Measurements from ENCODE around the gene FTO. TPM values are rescaled to one million over a fixed set of nuclear protein-coding genes. Genes with fewer than 3 reads are reported as not detected.

Gene FTO
- total and polyA plus RNA-seq, 2 of the 13 experiments (the other 11 are each of a cell fraction or from before 2014, with no cell fraction given), result 41.6 to 55.8 TPM

DNA sequence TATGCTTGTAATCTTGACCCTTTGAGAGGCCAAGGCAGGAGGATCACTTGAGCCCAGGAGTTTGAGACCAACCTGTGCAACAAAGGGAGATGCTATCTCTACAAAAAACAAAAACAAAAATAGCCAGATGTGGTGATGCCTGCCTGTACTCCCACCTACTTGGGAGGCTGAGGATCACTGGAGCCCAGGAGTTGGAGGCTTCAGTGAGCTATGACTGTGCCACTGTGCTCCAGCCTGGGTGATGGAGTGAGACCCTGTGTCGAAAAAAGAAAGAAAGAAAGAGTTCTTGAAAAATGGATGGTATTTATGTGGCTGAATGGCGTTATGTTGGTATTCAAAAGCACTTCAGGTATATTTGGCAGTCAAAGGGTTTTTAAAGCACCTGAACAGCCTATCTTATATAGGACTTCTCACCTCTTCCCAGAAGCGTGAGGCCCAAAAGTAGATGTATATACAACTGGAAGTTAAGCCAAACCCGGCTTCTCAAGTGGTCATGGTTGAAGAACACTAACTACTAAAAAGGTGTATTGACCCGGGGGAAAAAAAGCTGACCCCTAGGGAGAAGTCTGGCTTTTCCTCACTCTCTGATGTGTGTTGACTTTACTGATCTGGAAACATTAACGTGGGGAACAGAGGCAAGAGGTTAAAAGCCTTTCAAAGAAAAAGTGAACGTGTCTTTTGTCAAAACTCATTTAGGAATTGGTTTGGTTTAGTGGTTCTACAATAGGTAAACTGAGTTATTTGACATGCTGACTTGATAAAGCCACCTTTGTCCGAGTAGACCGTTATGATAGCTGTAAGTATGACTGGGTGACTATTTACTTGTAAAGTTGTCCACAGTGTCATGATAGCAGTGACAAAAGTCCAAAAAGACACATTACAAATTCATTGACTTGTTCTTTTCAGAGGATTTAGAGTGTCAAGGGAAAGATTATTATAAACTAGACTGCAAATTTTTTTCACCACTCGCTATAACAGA, 399.2 kb downstream of the FTO start (continued):
- TF ChIP-seq DMAP1 (CRISPR knock-in tag; IDR thresholded peaks at IDR 0.05) (no peak), ZNF75D (CRISPR knock-in tag; IDR thresholded peaks at IDR 0.05; ENCODE audit: borderline replicate concordance) (no peak), ZNF121 (CRISPR knock-in tag; IDR thresholded peaks at IDR 0.05) (no peak), RFX5 (IDR thresholded peaks at IDR 0.05; ENCODE audit: low read depth, low read length) (no peak), SP5 (CRISPR knock-in tag; IDR thresholded peaks at IDR 0.05; ENCODE audit: borderline replicate concordance, low read depth) (peak; percentile 56), ARNTL (CRISPR knock-in tag; IDR thresholded peaks at IDR 0.05) (no peak), ZNF652 (CRISPR knock-in tag; IDR thresholded peaks at IDR 0.05; ENCODE audit: borderline replicate concordance, low read depth) (peak; percentile 45; the same call in 1 of the 2 replicates), ZNF207 (IDR thresholded peaks at IDR 0.05; ENCODE audit: borderline replicate concordance) (no peak), ZFP90 (CRISPR knock-in tag; IDR thresholded peaks at IDR 0.05; ENCODE audit: borderline replicate concordance) (peak; percentile 46; the same call in 1 of the 2 replicates), ZNF225 (CRISPR knock-in tag; IDR thresholded peaks at IDR 0.05) (no peak), BRD4 (CRISPR knock-in tag; IDR thresholded peaks at IDR 0.05) (peak; percentile 70), ZNF749 (CRISPR knock-in tag; IDR thresholded peaks at IDR 0.05; ENCODE audit: borderline replicate concordance) (no peak), MYNN (CRISPR knock-in tag; IDR thresholded peaks at IDR 0.05; ENCODE audit: low read depth) (no peak), ZNF382 (CRISPR knock-in tag; IDR thresholded peaks at IDR 0.05; ENCODE audit: borderline replicate concordance) (no peak), PHF8 (CRISPR knock-in tag; IDR thresholded peaks at IDR 0.05) (no peak), ISX (CRISPR knock-in tag; conservative IDR thresholded peaks at IDR 0.05) (no peak), ZNF205 (CRISPR knock-in tag; IDR thresholded peaks at IDR 0.05) (peak; percentile 84)
- TF ChIP-seq, protein P1, sequence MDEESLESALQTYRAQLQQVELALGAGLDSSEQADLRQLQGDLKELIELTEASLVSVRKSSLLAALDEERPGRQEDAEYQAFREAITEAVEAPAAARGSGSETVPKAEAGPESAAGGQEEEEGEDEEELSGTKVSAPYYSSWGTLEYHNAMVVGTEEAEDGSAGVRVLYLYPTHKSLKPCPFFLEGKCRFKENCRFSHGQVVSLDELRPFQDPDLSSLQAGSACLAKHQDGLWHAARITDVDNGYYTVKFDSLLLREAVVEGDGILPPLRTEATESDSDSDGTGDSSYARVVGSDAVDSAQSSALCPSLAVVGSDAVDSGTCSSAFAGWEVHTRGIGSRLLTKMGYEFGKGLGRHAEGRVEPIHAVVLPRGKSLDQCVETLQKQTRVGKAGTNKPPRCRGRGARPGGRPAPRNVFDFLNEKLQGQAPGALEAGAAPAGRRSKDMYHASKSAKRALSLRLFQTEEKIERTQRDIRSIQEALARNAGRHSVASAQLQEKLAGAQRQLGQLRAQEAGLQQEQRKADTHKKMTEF (CRISPR knock-in tag; IDR thresholded peaks at IDR 0.05), result peak; percentile 79; the same call in 1 of the 2 replicates
- TF ChIP-seq, protein P2, sequence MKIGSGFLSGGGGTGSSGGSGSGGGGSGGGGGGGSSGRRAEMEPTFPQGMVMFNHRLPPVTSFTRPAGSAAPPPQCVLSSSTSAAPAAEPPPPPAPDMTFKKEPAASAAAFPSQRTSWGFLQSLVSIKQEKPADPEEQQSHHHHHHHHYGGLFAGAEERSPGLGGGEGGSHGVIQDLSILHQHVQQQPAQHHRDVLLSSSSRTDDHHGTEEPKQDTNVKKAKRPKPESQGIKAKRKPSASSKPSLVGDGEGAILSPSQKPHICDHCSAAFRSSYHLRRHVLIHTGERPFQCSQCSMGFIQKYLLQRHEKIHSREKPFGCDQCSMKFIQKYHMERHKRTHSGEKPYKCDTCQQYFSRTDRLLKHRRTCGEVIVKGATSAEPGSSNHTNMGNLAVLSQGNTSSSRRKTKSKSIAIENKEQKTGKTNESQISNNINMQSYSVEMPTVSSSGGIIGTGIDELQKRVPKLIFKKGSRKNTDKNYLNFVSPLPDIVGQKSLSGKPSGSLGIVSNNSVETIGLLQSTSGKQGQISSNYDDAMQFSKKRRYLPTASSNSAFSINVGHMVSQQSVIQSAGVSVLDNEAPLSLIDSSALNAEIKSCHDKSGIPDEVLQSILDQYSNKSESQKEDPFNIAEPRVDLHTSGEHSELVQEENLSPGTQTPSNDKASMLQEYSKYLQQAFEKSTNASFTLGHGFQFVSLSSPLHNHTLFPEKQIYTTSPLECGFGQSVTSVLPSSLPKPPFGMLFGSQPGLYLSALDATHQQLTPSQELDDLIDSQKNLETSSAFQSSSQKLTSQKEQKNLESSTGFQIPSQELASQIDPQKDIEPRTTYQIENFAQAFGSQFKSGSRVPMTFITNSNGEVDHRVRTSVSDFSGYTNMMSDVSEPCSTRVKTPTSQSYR (CRISPR knock-in tag; IDR thresholded peaks at IDR 0.05; ENCODE audit: borderline replicate concordance), result peak; percentile 15; the same call in 1 of the 2 replicates
- TF ChIP-seq, protein P3, sequence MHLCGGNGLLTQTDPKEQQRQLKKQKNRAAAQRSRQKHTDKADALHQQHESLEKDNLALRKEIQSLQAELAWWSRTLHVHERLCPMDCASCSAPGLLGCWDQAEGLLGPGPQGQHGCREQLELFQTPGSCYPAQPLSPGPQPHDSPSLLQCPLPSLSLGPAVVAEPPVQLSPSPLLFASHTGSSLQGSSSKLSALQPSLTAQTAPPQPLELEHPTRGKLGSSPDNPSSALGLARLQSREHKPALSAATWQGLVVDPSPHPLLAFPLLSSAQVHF (CRISPR knock-in tag; IDR thresholded peaks at IDR 0.05), result no peak
- TF ChIP-seq, protein P4, sequence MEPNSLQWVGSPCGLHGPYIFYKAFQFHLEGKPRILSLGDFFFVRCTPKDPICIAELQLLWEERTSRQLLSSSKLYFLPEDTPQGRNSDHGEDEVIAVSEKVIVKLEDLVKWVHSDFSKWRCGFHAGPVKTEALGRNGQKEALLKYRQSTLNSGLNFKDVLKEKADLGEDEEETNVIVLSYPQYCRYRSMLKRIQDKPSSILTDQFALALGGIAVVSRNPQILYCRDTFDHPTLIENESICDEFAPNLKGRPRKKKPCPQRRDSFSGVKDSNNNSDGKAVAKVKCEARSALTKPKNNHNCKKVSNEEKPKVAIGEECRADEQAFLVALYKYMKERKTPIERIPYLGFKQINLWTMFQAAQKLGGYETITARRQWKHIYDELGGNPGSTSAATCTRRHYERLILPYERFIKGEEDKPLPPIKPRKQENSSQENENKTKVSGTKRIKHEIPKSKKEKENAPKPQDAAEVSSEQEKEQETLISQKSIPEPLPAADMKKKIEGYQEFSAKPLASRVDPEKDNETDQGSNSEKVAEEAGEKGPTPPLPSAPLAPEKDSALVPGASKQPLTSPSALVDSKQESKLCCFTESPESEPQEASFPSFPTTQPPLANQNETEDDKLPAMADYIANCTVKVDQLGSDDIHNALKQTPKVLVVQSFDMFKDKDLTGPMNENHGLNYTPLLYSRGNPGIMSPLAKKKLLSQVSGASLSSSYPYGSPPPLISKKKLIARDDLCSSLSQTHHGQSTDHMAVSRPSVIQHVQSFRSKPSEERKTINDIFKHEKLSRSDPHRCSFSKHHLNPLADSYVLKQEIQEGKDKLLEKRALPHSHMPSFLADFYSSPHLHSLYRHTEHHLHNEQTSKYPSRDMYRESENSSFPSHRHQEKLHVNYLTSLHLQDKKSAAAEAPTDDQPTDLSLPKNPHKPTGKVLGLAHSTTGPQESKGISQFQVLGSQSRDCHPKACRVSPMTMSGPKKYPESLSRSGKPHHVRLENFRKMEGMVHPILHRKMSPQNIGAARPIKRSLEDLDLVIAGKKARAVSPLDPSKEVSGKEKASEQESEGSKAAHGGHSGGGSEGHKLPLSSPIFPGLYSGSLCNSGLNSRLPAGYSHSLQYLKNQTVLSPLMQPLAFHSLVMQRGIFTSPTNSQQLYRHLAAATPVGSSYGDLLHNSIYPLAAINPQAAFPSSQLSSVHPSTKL (CRISPR knock-in tag; IDR thresholded peaks at IDR 0.05), result peak; percentile 98
